NOMO-1 treated with dmso at 0.1 percent for 144 hours (cell line): ENCODE results near the gene CRHBP.
A peak's percentile ranks its signal among the peaks of the same experiment; 100 is the strongest.

Experiments used
- DNase-seq: peaks from one replicate; lab custom pipeline; 2025; ENCODE audit not compliant: unreplicated experiment; lab: John Stamatoyannopoulos, UW

CRHBP gene

DNA sequence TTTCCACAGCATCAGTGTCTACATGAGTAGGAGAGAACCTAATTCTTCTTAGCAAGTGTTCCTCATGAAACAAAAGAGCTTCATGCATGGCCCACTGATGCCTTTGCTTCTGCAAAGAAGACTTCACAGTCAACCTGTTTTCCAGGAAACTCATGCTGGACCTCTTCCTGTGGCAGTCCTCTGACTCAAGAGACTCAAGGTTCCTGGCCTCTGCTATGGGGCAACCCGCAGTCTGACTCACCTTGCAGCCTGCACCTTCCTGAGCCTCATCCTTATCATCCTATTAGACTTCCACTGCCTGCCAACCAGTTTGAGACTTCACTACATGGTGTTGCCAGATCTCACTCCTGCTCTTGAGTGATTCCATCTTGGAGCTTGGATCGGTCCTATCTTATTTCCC is 59.8 kb downstream of the CRHBP start:
- DNase-seq = no peak

DNA sequence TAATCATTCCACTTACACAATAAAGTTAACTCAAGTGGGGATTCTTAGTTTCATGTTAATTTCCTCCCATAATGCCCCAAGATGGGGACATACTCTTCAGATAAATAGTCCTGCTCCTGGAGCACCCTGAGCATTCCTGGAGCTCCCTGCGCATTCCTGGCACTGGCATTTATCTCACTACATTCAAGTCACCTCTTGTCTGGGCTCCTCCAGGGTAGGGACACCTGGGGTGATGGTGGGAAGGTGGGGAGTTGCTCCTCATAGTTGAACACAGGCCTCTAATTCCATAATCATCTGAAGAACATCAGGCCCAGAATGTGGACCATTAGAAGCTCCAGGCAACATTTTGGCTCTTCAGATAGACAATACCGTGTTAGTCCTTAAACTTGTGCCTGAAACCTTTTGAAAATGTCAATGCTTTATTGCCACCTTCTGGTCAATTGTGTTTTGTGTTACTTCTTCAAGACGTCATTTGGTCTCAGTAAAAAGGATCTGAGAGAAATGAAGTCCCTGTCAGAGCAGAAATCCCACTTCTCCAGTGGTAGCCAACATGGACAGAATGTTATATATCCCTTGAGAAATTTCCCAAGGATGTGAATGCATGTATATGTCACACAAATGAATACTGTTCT is 63.2 kb downstream of the CRHBP start:
- DNase-seq = peak; percentile 37

GRCh38 chr5:77016962-77017361 is 64.1 kb downstream of the CRHBP start:
- no peak for DNase-seq

DNA sequence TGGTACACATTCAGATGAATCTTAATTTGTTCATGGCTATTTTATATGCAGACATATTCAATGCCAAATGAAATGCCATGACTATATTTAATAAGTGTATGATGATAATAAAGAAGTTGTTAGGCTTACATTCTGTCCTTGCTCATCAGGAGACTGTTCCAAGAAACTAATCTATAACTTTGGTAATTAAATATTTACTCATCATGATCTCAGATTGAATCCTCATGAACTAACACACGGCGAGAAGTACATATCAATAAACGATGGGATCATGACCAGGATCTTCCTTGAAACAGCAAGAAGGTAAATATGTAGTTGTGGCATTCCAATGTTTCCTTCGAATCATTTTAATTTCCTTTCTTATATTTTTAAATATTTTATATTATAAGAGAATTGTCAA is 64.8 kb downstream of the CRHBP start:
- no peak for DNase-seq
